Astrocyte of the spinal cord (primary cell): Measurements from ENCODE around the gene GRIA4.

Source experiments
- DNase-seq: peaks from one replicate; pipeline ENCODE4 v3.0.0; 2011; ENCODE audit warnings: low read depth, low spot score
- H3K4me3 ChIP-seq: 2 replicates; pipeline ENCODE4 v1.5.1; 2011; ENCODE audit warnings: low read depth, mild to moderate bottlenecking, low read length, moderate library complexity
- in situ Hi-C: cut with HindIII; loops from 2 replicates; pipeline ENCODE4 v1.10.0; 2017; ENCODE audit warnings: low sequenced_read_pairs
- TF ChIP-seq, protein P1 (sequence below): IDR thresholded peaks from 2 replicates; pipeline ENCODE4 v1.5.1; 2012; ENCODE audit warnings: low read depth, mild to moderate bottlenecking, low read length, inconsistent platforms

GRIA4 gene

DNA sequence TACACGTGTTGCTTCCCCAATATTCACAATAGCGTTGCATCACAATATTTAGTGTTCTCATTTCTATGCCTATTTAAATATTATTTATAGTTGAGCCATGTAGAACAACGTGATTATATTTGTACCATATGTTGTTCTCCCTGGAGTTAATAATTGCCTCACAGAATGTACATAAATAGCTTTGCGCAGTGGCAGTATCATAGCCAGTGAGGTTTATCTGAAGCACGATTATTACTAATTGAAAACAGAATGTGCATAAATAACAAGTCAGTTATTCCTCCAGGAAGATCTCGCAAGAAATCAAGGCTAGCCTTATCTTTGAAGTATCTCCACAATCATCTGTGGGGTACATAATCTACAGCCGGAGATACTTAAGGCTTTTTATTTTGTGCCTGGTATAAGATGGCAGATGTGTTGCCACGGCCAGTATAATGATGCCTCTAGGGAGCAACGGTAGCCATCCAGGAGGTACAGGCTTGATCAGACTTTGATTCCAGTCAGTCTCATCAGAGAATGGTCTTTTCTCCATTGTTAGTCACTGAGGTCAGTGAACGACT lies 214.7 kb downstream of the GRIA4 start:
- in situ Hi-C loops: no loop called here
- no peak for DNase-seq
- H3K4me3 ChIP-seq: no peak overlapping the region
- TF ChIP-seq, protein P1, sequence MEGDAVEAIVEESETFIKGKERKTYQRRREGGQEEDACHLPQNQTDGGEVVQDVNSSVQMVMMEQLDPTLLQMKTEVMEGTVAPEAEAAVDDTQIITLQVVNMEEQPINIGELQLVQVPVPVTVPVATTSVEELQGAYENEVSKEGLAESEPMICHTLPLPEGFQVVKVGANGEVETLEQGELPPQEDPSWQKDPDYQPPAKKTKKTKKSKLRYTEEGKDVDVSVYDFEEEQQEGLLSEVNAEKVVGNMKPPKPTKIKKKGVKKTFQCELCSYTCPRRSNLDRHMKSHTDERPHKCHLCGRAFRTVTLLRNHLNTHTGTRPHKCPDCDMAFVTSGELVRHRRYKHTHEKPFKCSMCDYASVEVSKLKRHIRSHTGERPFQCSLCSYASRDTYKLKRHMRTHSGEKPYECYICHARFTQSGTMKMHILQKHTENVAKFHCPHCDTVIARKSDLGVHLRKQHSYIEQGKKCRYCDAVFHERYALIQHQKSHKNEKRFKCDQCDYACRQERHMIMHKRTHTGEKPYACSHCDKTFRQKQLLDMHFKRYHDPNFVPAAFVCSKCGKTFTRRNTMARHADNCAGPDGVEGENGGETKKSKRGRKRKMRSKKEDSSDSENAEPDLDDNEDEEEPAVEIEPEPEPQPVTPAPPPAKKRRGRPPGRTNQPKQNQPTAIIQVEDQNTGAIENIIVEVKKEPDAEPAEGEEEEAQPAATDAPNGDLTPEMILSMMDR: no peak

DNA sequence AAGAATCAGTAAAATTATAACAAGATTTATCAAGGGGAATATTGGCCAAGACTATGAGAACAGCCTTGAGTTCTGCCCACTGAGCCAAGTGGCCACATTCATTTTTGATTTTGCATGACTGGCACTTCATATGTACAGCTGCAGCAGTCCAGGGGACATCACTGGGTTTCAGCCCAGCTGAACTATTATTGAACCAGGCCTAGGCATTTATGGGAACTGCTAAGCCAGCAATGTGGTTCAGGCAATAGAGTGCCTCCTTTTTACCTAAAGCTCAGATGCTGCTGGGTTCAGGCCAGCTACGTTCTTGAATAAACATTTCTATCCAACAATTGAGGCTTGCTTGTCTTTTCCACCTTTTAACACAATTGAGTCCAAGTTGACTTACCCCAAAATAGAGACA lies 215.3 kb downstream of the GRIA4 start:
- in situ Hi-C loops: no loop called here
- no peak for DNase-seq
- TF ChIP-seq, protein P1: no peak
- no peak overlapping the region for H3K4me3 ChIP-seq

DNA sequence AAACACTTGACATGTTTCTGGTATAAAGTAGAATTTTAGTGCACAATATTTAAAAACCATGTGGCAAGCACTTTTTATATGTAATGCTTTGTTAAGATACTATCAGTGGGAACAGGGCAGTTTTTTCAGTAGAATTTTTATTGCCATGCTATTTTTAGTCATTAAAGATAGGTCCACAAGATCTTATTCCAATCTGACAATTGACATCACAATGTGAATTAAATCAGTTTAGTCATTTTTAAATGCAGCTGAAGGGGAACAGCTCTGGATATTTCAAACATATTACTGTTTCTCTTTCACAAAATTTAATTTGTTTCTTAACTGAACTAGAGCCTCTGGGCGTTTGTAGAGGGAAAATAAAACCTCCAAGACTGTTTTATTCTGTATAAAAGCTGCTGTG lies 218.0 kb downstream of the GRIA4 start:
- no peak for DNase-seq
- no peak overlapping the region for H3K4me3 ChIP-seq
- in situ Hi-C loops: no loop called here
- TF ChIP-seq, protein P1: no peak

DNA sequence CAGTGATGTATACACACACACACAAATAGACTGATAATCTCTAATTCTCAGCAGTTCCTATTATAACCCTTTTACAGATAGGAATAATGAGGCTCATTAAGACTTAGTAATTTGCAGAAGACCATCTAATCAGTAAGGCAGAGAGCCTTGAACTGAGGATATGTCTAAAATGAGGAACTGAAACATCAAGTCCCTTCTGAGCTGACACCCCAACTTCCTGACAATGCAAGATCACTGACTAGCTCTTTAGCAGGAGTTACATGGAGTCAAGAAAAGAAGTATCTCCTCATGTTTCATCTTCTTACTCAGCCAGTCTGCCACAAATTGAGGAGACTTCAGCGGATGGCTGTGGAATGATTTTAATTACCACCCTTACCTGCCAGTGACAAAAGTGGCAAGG lies 219.2 kb downstream of the GRIA4 start:
- DNase-seq: no peak
- H3K4me3 ChIP-seq: no peak overlapping the region
- TF ChIP-seq, protein P1: no peak
- in situ Hi-C loops: no loop called here

DNA sequence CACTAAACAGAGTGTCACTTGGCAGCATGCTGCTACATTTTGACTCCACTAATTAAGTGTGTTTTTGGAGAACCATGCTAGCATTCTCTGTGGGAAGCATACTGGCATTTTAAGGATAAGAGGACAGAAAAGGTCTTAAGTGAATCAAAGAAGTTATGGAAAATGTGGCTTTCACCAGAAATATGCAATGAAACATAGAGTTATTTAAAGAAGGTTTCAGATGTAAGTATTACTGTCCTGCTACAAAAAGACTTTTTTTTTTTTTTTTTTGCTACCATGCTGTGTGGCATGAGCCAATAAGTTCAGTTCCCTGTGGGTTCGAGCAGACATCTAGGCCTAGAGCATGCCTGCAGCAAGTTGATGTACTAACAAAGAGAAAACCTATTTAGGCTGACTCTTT lies 224.6 kb downstream of the GRIA4 start:
- in situ Hi-C loops: no loop called here

GRCh38 chr11:105838668-105839384 lies 229.0 kb downstream of the GRIA4 start:
- in situ Hi-C loops: no loop called here
- TF ChIP-seq, protein P1: no peak
- DNase-seq: peak; percentile 48
- H3K4me3 ChIP-seq: no peak overlapping the region

More for the DNA sequence above, 224.6 kb downstream of the GRIA4 start:
- TF ChIP-seq, protein P1: no peak
- no peak for DNase-seq
- H3K4me3 ChIP-seq: no peak overlapping the region
